ENCODE results near the gene SCNN1A. TPM values are rescaled to one million over a fixed set of nuclear protein-coding genes. Genes with fewer than 3 reads are reported as not detected.

SCNN1A gene
- total RNA-seq, 1 experiment from 2014 or later, result 118 TPM

GRCh38 chr12:6346942-6347341 lies 28.4 kb downstream of the SCNN1A start:
- H4K20me1 ChIP-seq (ENCODE audit: insufficient read depth), result no peaks in the 10 kb centered on the region
- H3K36me3 ChIP-seq (ENCODE audit: control insufficient read depth in 1 of 2, insufficient read depth in 2 of 2, low read length in 2 of 2), result peaks cover 3 to 12% of the 10 kb centered on the region in 2 experiments; a peak in 1 of 4 replicates
- no peak overlapping the region for H2AFZ ChIP-seq (ENCODE audit: low read depth, low read length, poor library complexity, severe bottlenecking)
- no peak overlapping the region for H3K4me3 ChIP-seq (replicated peaks in 1 of 2; ENCODE audit: low read depth in 1 of 2, low read length in 2 of 2)
- ChIA-PET POLR2A (no interaction called here), CTCF (interaction anchor here (1.9 kb wide), 1 partner anchor 9 kb away, joined by 9 read pairs; no protein-coding TSS in a partner anchor), RAD21 (ENCODE audit: low non-redundant PET in 1 of 2, low total read pairs in 2 of 2, uncharacterized antibody in 2 of 2, unreplicated experiment in 2 of 2) (no interaction called here)
- H3K4me1 ChIP-seq (ENCODE audit: control insufficient read depth in 1 of 2, insufficient read depth in 2 of 2, low read length in 2 of 2), result peaks cover 42 to 54% of the 10 kb centered on the region in 2 experiments
- H3K79me2 ChIP-seq (ENCODE audit: insufficient read depth, low read length), result peaks cover 4% of the 10 kb centered on the region
- intact Hi-C loops (cut with micrococcal nuclease), result no loop called here
- H3K27ac ChIP-seq (ENCODE audit: low read depth, low read length), result no peak overlapping the region
- ATAC-seq (no peak), DNase-seq (ENCODE audit: low read depth, low spot score) (no peak)
- BruUV-seq (replicated peaks), result TSS peak; percentile 45
- no peaks in the 10 kb centered on the region for H3K9me3 ChIP-seq (ENCODE audit: control insufficient read depth in 1 of 2, insufficient read depth in 1 of 2, low read depth in 1 of 2, low read length in 2 of 2)
- H3K27me3 ChIP-seq (ENCODE audit: insufficient read depth, low read length), result no peaks in the 10 kb centered on the region
- no peaks in the 10 kb centered on the region for H3K9me2 ChIP-seq (ENCODE audit: insufficient read depth)
- no peak for TF ChIP-seq MAX (IDR thresholded peaks at IDR 0.05)
- TF ChIP-seq CEBPB (IDR thresholded peaks at IDR 0.05; ENCODE audit: low read depth), result no peak
- no peak for TF ChIP-seq POLR2A (IDR thresholded peaks at IDR 0.05; ENCODE audit: borderline replicate concordance, extremely low read depth, insufficient read depth, insufficient read length)
- TF ChIP-seq EZH2phosphoT487 (IDR thresholded peaks at IDR 0.05; ENCODE audit: borderline replicate concordance), result no peak
- peak overlapping the region; percentile 73; the same call in 1 of the 2 replicates for H3K4me2 ChIP-seq (ENCODE audit: low read length)
- H3K9ac ChIP-seq (ENCODE audit: low read length), result no peak overlapping the region

GRCh38 chr12:6346235-6346832 lies 29.0 kb downstream of the SCNN1A start:
- RAD21 ChIA-PET (ENCODE audit: low non-redundant PET in 1 of 2, low total read pairs in 2 of 2, uncharacterized antibody in 2 of 2, unreplicated experiment in 2 of 2), result interaction anchor here in 1 of 2 experiments (1.2 kb wide), 1 partner anchor 10 kb away, joined by 5 read pairs; no protein-coding TSS in a partner anchor
- peaks cover 3 to 9% of the 10 kb centered on the region in 2 experiments; a peak in 1 of 4 replicates for H3K36me3 ChIP-seq (ENCODE audit: control insufficient read depth in 1 of 2, insufficient read depth in 2 of 2, low read length in 2 of 2)

More at GRCh38 chr12:6346235-6346832, 29.0 kb downstream of the SCNN1A start:
- peaks cover 10% of the 10 kb centered on the region for H3K79me2 ChIP-seq (ENCODE audit: insufficient read depth, low read length)
- peak overlapping the region; percentile 57; the same call in 1 of the 2 replicates for H3K27ac ChIP-seq (ENCODE audit: low read depth, low read length)
- BruUV-seq (replicated peaks), result no TSS peak
- H3K9me3 ChIP-seq (ENCODE audit: control insufficient read depth in 1 of 2, insufficient read depth in 1 of 2, low read depth in 1 of 2, low read length in 2 of 2), result no peaks in the 10 kb centered on the region
- H3K4me3 ChIP-seq (replicated peaks in 1 of 2; ENCODE audit: low read depth in 1 of 2, low read length in 2 of 2), result 0 out of 4 replicates have a peak overlapping the region, but pooled peaks of 1 of the 2 experiments have one; percentile 37
- H4K20me1 ChIP-seq (ENCODE audit: insufficient read depth), result no peaks in the 10 kb centered on the region
- no peak for ATAC-seq
- ChIA-PET CTCF (interaction anchor here (0.9 to 1.9 kb wide), 3 partner anchors 9 to 11 kb away, joined by 3 to 9 read pairs (median 6); no protein-coding TSS in a partner anchor), POLR2A (interaction anchor here (1.2 to 1.7 kb wide), 6 partner anchors 9 to 188 kb away, joined by 4 to 34 read pairs (median 6); partner anchors contain the start of genes GAPDH and SCNN1A)
- intact Hi-C loops (cut with micrococcal nuclease), result no loop called here
- DNase-seq (ENCODE audit: low read depth, low spot score), result no peak
- peak overlapping the region; percentile 73 for H3K4me2 ChIP-seq (ENCODE audit: low read length)
- no peaks in the 10 kb centered on the region for H3K9me2 ChIP-seq (ENCODE audit: insufficient read depth)
- H2AFZ ChIP-seq (ENCODE audit: low read depth, low read length, poor library complexity, severe bottlenecking), result no peak overlapping the region
- H3K4me1 ChIP-seq (ENCODE audit: control insufficient read depth in 1 of 2, insufficient read depth in 2 of 2, low read length in 2 of 2), result peaks cover 42 to 55% of the 10 kb centered on the region in 2 experiments
- H3K9ac ChIP-seq (ENCODE audit: low read length), result peak overlapping the region; percentile 55; the same call in 1 of the 2 replicates
- no peak for TF ChIP-seq ZFX (IDR thresholded peaks at IDR 0.05)
- TF ChIP-seq EZH2phosphoT487 (IDR thresholded peaks at IDR 0.05; ENCODE audit: borderline replicate concordance), result no peak
- TF ChIP-seq SIN3A (IDR thresholded peaks at IDR 0.05; ENCODE audit: low read depth), result no peak
- no peak for TF ChIP-seq EGR1 (IDR thresholded peaks at IDR 0.05; ENCODE audit: low read depth)
- peak; percentile 1 for TF ChIP-seq POLR2AphosphoS5 (IDR thresholded peaks at IDR 0.05; ENCODE audit: low read depth, low read length)
- TF ChIP-seq SP1 (IDR thresholded peaks at IDR 0.05; ENCODE audit: low read depth), result no peak
- TF ChIP-seq MAX (IDR thresholded peaks at IDR 0.05), result no peak
- no peak for TF ChIP-seq ATF3 (IDR thresholded peaks at IDR 0.05)
- H3K27me3 ChIP-seq (ENCODE audit: insufficient read depth, low read length), result no peaks in the 10 kb centered on the region
